ENCODE results near the gene PRDX6. TPM values are rescaled to one million over a fixed set of nuclear protein-coding genes. Genes with fewer than 3 reads are reported as not detected.
A peak's percentile ranks its signal among the peaks of the same experiment; 100 is the strongest.

PRDX6 gene
- 231 and 249 TPM in 2 replicates for total RNA-seq (2012; rRNA removed)

GRCh38 chr1:173477286-173478093, at the start of gene PRDX6:
PRDX6 (plus strand) TSS chr1:173477335; CDS start chr1:173477398, 63 bp downstream.
- Histone ChIP-seq H3K36me3 (ENCODE audit: insufficient read depth, low read length) (peaks cover 28% of the 10 kb centered on the region), H3K4me1 (ENCODE audit: control insufficient read depth, insufficient read depth, low read length) (peaks cover 55% of the 10 kb centered on the region), H3K4me3 (ENCODE audit: low read length) (peak within 1 kb of the TSS; percentile 88), H3K4me2 (ENCODE audit: low read length) (peak within 1 kb of the TSS; percentile 96), H3K27me3 (ENCODE audit: control insufficient read depth, insufficient read depth, low read length) (no peaks in the 10 kb centered on the region), H3K9me3 (replicated peaks; ENCODE audit: low read length) (no peaks in the 10 kb centered on the region), H3K9ac (ENCODE audit: low read depth, low read length) (peak within 1 kb of the TSS; percentile 92)

DNA sequence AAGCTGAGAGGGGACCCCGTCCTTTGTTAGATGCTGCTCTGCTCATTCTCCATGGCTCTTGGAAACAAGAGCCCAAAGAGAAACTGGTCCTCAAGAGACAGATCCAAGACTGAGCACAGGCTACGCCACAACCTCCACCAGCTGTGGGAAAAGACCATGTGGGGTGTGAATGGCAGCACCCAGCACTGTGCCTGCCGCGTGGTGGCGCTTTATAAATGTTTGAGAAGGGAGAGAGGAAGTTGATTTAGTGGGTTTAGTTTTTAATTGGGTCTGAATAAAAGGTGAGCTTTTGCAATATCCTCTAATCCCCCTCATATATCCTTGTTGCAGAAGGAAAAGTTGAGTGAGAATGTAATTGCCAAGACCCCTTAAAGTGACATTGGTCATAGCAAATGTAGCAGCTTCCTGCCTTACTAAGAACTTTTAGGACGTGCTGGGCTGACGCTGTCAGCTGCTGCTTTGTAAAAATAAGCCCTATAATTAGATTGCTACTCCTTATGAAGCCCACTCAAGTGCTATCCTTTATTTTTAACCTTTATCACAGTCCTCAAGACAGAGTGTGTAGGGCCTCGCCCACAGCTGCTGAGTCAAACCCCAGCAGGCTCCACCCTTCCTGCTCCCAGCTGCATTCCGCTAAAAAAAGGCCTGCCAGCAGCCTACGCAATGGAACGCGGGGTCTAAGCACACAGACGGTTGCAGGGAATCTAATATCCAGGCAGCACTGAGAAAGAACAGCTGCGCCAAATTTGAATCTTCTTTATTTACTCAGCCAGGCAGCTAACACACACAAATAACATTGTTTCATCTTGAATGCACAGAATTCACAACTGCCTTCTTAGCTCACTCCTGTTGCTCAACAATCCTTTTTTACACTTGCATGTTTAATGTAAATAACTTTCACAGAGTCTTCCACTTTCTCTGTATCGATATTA, 47.4 kb upstream of the PRDX6 start:
- no peaks in the 10 kb centered on the region for H3K36me3 ChIP-seq (ENCODE audit: insufficient read depth, low read length)
- no peaks in the 10 kb centered on the region for H3K27me3 ChIP-seq (ENCODE audit: control insufficient read depth, insufficient read depth, low read length)
- peaks cover 26% of the 10 kb centered on the region for H3K4me1 ChIP-seq (ENCODE audit: control insufficient read depth, insufficient read depth, low read length)
- peak overlapping the region; percentile 81 for H3K4me2 ChIP-seq (ENCODE audit: low read length)
- no peaks in the 10 kb centered on the region for H3K9me3 ChIP-seq (replicated peaks; ENCODE audit: low read length)
- H3K9ac ChIP-seq (ENCODE audit: low read depth, low read length), result peak overlapping the region; percentile 72
- H3K4me3 ChIP-seq (ENCODE audit: low read length), result peak overlapping the region; percentile 61

- Histone ChIP-seq H3K9me3 (replicated peaks; ENCODE audit: low read length) (no peaks in the 10 kb centered on the region), H3K4me2 (ENCODE audit: low read length) (peak overlapping the region; percentile 81), H3K36me3 (ENCODE audit: insufficient read depth, low read length) (no peaks in the 10 kb centered on the region), H3K27me3 (ENCODE audit: control insufficient read depth, insufficient read depth, low read length) (no peaks in the 10 kb centered on the region), H3K4me1 (ENCODE audit: control insufficient read depth, insufficient read depth, low read length) (peaks cover 18% of the 10 kb centered on the region), H3K4me3 (ENCODE audit: low read length) (peak overlapping the region; percentile 61), H3K9ac (ENCODE audit: low read depth, low read length) (peak overlapping the region; percentile 72)
Observed at GRCh38 chr1:173430677-173431303, 46.3 kb upstream of the PRDX6 start.

DNA sequence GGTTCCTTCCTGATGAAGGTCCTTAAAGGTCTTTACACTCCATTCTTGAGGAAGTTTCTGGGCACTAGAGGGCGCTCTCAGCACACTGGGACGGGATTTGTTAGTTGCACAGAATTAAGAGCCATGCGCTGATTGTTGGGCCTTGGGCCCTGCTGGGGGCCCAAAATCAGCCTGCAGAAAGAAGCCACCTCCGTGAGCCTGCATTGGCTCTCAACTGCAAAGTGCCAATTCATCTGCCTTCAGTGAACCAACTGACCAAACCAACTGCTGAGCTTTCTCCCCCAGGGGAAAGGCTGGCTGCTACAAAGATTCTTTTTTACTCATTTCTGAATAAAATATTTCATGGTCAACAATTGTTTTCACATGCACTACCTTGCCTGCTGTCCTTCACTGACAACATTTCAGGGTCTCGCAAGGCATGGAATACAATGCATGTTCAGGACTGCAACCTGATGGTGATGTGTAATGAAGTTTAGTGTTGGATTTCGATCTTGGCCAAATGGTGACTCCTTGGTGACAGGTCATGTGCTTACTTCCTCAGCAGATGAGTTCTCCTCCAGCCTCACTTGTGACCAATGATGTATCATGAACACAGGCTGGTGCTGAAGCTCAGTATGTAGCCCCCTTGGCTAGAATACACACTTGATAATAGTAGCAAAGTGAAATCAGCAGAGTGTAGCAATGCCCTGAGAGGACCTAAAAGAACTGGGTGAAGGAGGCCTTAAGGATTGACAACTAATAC, 45.7 kb upstream of the PRDX6 start:
- no peak overlapping the region for H3K9ac ChIP-seq (ENCODE audit: low read depth, low read length)
- H3K4me1 ChIP-seq (ENCODE audit: control insufficient read depth, insufficient read depth, low read length), result peaks cover 18% of the 10 kb centered on the region

GRCh38 chr1:173432331-173432730, 44.8 kb upstream of the PRDX6 start:
- H3K9me3 ChIP-seq (replicated peaks; ENCODE audit: low read length), result no peaks in the 10 kb centered on the region
- no peaks in the 10 kb centered on the region for H3K36me3 ChIP-seq (ENCODE audit: insufficient read depth, low read length)
- H3K27me3 ChIP-seq (ENCODE audit: control insufficient read depth, insufficient read depth, low read length), result no peaks in the 10 kb centered on the region
- no peak overlapping the region for H3K4me3 ChIP-seq (ENCODE audit: low read length)
- peaks cover 18% of the 10 kb centered on the region for H3K4me1 ChIP-seq (ENCODE audit: control insufficient read depth, insufficient read depth, low read length)
- H3K9ac ChIP-seq (ENCODE audit: low read depth, low read length), result no peak overlapping the region
- H3K4me2 ChIP-seq (ENCODE audit: low read length), result no peak overlapping the region

More for the DNA sequence above, 45.7 kb upstream of the PRDX6 start:
- Histone ChIP-seq H3K4me2 (ENCODE audit: low read length) (no peak overlapping the region), H3K27me3 (ENCODE audit: control insufficient read depth, insufficient read depth, low read length) (no peaks in the 10 kb centered on the region), H3K4me3 (ENCODE audit: low read length) (no peak overlapping the region), H3K9me3 (replicated peaks; ENCODE audit: low read length) (no peaks in the 10 kb centered on the region), H3K36me3 (ENCODE audit: insufficient read depth, low read length) (no peaks in the 10 kb centered on the region)

DNA sequence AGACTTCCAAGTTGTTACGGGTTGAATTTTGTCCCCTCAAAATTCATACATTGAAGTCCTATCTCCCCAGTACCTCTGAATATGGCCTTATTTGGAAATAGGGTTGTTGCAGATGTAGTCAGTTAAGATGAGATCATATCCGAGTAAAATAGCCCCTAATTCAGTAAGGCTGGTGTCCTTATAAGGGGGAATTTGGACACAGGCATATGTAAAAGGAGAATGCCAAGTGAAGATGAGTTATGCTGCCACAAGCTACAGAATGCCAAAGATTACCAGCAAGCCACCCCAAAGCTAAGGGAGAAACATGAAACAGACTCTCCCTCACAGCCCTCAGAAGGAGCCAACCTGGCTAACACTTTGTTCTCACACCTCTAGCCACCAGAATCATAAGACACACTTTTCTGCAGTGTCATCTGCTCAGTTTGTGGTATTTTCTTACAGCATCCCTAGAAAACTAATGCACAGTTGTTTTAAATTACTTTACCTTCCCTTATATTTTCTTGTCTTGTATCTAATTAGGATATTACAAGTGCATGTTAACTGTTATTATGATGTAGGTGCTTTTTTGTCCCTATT, 43.3 kb upstream of the PRDX6 start:
- H3K9ac ChIP-seq (ENCODE audit: low read depth, low read length), result no peak overlapping the region
- H3K27me3 ChIP-seq (ENCODE audit: control insufficient read depth, insufficient read depth, low read length), result no peaks in the 10 kb centered on the region
- H3K9me3 ChIP-seq (replicated peaks; ENCODE audit: low read length), result no peaks in the 10 kb centered on the region
- no peaks in the 10 kb centered on the region for H3K36me3 ChIP-seq (ENCODE audit: insufficient read depth, low read length)
- H3K4me3 ChIP-seq (ENCODE audit: low read length), result no peak overlapping the region
- H3K4me2 ChIP-seq (ENCODE audit: low read length), result no peak overlapping the region
- H3K4me1 ChIP-seq (ENCODE audit: control insufficient read depth, insufficient read depth, low read length), result peaks cover 18% of the 10 kb centered on the region

DNA sequence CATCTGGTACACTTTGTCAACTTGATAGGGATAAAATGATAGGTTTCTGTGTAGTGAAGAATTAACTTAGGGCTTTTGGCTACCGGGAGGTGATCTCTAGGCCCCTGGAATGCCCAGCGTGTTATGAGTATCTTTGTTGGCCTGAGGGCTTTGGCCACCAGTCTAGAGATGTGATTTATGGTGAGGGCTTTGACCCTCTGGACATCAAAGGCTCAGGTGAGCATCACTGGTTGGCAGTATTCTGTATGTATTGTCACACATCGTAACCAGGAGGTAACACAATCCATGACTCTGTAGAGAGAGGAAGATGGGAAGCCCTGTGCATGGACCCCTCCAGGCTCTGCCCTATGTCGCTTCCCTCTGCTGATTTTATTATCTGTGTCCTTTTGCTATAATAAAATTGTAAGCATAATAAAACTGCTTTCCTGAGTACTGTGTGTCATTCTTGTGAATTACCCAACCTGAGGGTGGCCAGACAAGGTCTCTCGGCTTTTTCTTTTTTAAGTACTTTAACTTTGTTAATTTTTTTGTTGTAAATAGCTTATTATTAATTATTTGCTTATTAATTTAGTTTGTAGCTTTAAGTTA, 40.2 kb upstream of the PRDX6 start:
- Histone ChIP-seq H3K4me2 (ENCODE audit: low read length) (no peak overlapping the region), H3K4me3 (ENCODE audit: low read length) (no peak overlapping the region), H3K4me1 (ENCODE audit: control insufficient read depth, insufficient read depth, low read length) (no peaks in the 10 kb centered on the region), H3K9me3 (replicated peaks; ENCODE audit: low read length) (no peaks in the 10 kb centered on the region), H3K36me3 (ENCODE audit: insufficient read depth, low read length) (no peaks in the 10 kb centered on the region), H3K9ac (ENCODE audit: low read depth, low read length) (no peak overlapping the region), H3K27me3 (ENCODE audit: control insufficient read depth, insufficient read depth, low read length) (no peaks in the 10 kb centered on the region)

DNA sequence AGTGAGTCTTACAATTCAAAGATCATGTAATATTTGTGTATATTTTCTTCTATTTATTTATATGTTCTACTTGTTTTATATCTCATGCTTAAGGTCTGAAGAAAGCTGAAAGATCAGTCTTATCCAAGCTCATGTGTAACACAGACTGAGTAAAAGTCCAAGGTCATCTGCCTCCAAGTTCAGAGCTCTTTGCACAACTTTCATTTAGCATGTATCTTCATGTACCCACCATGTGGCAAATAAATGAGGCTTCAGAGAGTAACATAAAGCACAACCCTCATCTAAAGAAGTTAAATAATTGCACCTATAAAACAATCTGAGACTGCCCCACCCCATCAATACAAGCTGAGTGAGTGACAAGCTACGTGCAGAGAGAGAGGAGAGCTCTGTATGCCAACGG, 38.5 kb upstream of the PRDX6 start:
- H3K27me3 ChIP-seq (ENCODE audit: control insufficient read depth, insufficient read depth, low read length), result no peaks in the 10 kb centered on the region
- H3K4me3 ChIP-seq (ENCODE audit: low read length), result no peak overlapping the region
- no peak overlapping the region for H3K4me2 ChIP-seq (ENCODE audit: low read length)
- no peaks in the 10 kb centered on the region for H3K4me1 ChIP-seq (ENCODE audit: control insufficient read depth, insufficient read depth, low read length)
- no peaks in the 10 kb centered on the region for H3K9me3 ChIP-seq (replicated peaks; ENCODE audit: low read length)
- no peaks in the 10 kb centered on the region for H3K36me3 ChIP-seq (ENCODE audit: insufficient read depth, low read length)
- H3K9ac ChIP-seq (ENCODE audit: low read depth, low read length), result no peak overlapping the region

DNA sequence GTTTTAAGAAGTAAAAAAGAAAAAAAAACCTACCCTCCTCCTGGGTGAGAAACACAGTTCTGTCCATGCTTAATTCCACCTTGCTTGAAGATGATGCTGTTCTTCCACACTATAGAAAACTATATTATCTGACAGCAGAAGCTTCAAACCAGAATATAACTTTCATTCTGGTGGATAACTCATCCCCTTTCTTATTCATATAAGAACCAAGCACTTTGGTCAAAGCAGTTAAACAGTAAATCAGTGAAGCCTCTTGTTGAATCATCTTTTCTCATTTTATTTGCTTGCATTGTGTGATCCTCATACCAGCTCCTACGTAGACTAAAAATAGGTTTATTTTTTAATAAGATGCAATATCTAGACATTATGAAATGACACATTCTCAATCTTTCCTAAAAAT, 36.7 kb upstream of the PRDX6 start:
- H3K27me3 ChIP-seq (ENCODE audit: control insufficient read depth, insufficient read depth, low read length), result no peaks in the 10 kb centered on the region
- no peaks in the 10 kb centered on the region for H3K36me3 ChIP-seq (ENCODE audit: insufficient read depth, low read length)
- H3K9me3 ChIP-seq (replicated peaks; ENCODE audit: low read length), result no peaks in the 10 kb centered on the region
- no peak overlapping the region for H3K4me3 ChIP-seq (ENCODE audit: low read length)
- no peak overlapping the region for H3K9ac ChIP-seq (ENCODE audit: low read depth, low read length)
- H3K4me1 ChIP-seq (ENCODE audit: control insufficient read depth, insufficient read depth, low read length), result no peaks in the 10 kb centered on the region
- H3K4me2 ChIP-seq (ENCODE audit: low read length), result no peak overlapping the region

- Histone ChIP-seq H3K4me1 (ENCODE audit: control insufficient read depth, insufficient read depth, low read length) (no peaks in the 10 kb centered on the region), H3K27me3 (ENCODE audit: control insufficient read depth, insufficient read depth, low read length) (no peaks in the 10 kb centered on the region), H3K9me3 (replicated peaks; ENCODE audit: low read length) (no peaks in the 10 kb centered on the region), H3K36me3 (ENCODE audit: insufficient read depth, low read length) (no peaks in the 10 kb centered on the region), H3K4me3 (ENCODE audit: low read length) (no peak overlapping the region), H3K9ac (ENCODE audit: low read depth, low read length) (no peak overlapping the region), H3K4me2 (ENCODE audit: low read length) (no peak overlapping the region)
Observed at GRCh38 chr1:173444757-173445156, 32.4 kb upstream of the PRDX6 start.

Measured in skeletal muscle satellite cell (primary cell).